GM19240 (cell line): Measurements from ENCODE around the gene ACBD4.
"Not testable (repeated sequence)": the region's sequence is repeated elsewhere in the genome, so short reads cannot be mapped to it uniquely, and the experiment has no call there.

Experiments
- DNase-seq: peaks from one replicate; pipeline ENCODE4 v3.0.0; 2011; ENCODE audit warnings: low spot score; ENCODE audit not compliant: insufficient read length

Gene ACBD4

DNA sequence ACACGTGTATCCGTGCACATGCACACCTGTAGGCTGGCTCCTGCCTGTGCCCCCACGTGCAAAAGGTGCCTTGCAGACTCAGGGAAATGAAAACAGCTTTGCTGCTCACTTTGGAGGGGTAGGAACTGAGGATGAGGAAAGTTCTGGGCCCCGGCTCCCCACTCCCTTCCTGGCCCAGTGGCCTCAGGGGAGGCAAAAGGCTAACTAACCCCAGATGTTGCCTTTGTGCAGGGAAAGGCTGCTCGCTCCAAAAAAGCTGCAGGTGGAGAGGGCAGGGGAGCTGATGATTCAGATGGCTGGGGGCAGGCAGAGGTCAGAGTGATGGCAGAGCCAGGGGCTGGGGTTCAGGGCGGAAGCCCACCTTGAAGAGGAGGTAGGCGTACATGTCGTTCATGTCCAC is 15.5 kb upstream of the ACBD4 start:
- DNase-seq, result no peak

DNA sequence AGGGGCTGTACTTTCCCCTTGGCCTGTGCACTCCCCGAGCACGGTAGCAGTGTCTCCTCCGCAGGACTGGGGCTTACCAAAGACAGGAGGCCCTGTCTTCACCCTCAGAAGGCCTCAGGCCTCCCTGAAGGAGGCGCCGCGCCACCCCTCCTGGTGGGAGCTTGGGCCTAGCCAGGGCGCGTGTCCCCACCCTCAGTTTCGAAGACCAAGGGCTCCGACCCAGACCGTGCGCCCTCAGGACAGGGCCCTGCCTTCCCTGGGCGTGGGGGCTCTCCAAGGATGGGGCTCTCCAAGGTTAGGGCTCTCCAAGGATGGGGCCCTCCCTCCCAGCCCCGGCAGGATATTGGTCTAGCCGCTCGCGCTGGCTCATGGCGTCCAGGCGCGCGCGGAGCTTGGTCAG is 14.9 kb upstream of the ACBD4 start:
- no peak for DNase-seq

DNA sequence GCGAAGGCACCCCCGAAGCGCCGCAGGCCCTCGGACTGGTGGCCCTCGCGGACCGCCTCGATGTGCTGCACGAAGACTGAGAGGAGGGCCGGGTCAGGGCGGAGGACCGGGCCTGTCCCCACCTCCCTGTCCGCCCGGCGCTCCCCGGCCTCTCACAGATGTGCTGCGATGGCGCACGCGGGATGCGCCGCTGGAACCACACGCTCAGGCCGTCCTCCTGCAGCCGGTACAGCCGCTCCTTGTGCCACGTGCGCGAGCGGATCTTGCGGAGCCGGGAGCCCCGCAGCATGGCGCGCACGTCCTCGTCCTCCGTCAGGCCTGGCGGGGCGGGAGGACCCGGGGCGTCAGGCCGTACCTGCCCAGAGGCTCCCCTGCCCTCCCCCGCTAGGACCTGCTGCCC is 14.4 kb upstream of the ACBD4 start:
- DNase-seq, result no peak

DNA sequence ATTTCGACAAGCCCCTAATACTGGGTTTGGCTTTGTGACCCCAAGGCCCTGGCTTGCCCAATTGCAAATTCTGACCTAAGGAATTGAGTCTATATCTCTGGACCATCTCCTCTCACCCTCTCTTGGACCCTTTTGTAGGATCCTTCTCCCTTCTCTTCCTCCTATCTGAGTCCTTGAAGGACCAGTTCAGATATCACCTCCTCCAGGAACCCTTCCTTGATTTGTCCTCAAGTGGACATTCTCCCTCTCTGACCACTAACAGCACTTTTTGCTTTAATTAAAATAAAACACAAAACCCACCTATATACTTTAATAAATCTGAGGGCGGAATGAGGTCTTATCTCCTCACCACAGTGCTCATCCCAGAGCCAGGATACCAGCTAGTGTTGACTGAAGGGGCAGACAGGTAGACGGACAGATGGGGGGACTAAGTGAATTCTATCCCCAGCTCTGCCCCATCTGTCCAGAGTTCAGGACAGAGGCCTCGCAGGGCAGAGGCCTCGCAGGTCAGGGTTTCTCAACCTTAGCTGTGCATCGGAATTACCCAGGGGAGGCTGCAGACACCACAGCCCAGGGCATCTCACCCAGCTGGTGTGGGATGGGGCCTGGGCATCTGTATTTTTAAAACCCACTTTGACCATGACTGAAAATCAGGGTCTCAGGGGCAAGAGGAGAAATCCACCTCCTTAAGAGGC is 12.3 kb upstream of the ACBD4 start:
- no peak for DNase-seq

DNA sequence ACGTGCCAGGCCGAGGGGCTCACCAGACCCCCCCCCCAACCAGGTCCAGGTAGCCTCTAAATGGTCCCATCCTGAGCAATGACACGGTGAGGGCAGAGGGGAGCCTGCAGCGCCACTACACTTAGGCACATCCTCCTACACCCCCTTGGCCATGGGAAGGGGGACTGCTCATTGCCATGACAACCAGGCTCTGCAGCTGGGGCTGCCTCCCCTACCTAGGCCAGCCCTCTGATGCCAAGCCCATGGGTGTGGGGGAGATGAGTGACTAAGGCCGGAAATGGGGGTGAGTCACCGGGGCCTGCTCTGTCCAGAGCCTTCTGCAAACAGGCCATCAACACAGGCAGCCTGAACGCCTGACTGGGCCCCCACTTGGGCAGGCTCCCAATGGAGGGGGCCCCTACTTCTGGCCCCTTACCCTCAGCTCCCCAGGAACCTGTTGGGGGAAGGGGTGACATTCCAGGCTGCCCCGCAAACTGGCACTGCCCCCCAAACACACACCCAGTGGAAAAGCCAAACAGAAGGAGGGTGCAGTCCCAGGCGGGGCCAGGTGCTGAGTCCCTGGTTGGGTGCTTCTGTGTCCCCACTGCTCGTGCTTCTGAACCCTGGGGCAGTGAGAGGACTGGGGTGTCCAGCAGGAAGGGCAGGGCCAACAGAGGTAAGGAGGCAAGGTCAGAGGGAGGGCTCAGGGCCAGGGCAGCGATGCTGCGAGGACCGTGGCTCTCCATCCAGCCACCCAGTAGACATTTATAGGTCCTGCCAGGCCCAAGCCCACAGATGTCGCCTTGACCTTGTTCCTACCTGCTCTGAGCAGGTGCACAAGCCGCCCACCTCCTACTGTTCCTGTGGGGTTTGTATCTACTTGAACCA is 11.3 kb upstream of the ACBD4 start:
- DNase-seq, result no peak

DNA sequence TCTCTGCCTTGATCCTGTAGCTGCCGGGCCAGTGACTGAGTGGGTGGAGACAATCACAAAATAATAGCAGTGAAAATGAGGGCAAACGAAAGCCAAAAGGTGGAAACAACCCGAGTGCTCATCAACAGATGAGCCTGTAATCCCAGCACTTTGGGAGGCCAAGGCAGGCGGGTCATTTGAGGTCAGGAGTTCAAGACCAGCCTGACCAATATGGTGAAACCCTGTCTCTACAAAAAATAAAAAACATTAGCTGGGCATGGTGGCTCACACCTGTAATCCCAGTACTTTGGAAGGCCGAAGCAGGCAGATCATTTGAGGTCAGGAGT is 10.7 kb upstream of the ACBD4 start:
- DNase-seq, result not testable (repeated sequence)

DNA sequence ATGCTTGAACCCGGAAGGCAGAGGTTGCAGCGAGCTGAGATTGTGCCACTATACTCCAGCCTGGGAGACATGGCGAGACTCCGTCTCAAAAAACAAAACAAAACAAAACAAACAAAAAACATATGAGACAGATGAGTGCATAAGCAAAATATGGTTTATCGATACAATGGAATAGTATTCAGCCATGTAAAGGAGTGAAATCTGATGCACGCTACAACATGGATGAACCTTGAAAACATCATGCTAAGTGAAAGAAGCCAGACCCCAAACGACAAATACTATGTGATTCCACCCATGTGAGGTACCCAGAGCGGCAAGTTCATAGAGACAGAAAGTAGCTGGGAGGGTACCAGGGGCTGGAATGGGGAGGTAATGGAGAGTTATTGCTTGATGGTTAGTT is 10.0 kb upstream of the ACBD4 start:
- DNase-seq, result no peak

DNA sequence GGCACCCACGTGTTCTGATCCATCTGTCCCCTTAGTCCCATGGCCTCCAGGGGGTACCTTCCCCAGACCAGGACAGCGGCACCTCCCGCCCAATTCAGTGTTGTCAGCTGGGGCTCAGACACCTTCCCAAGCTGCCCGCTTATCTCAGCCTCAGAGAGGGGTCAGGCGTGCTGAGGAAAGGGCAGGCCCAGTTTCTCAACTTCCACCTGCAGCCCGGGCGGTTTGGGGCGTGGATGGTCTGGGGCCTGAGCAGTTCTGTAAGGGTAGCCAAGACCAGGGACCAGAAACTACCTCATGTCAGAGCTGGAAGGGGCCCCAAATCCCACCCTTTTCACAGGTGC is 8.3 kb upstream of the ACBD4 start:
- no peak for DNase-seq

DNA sequence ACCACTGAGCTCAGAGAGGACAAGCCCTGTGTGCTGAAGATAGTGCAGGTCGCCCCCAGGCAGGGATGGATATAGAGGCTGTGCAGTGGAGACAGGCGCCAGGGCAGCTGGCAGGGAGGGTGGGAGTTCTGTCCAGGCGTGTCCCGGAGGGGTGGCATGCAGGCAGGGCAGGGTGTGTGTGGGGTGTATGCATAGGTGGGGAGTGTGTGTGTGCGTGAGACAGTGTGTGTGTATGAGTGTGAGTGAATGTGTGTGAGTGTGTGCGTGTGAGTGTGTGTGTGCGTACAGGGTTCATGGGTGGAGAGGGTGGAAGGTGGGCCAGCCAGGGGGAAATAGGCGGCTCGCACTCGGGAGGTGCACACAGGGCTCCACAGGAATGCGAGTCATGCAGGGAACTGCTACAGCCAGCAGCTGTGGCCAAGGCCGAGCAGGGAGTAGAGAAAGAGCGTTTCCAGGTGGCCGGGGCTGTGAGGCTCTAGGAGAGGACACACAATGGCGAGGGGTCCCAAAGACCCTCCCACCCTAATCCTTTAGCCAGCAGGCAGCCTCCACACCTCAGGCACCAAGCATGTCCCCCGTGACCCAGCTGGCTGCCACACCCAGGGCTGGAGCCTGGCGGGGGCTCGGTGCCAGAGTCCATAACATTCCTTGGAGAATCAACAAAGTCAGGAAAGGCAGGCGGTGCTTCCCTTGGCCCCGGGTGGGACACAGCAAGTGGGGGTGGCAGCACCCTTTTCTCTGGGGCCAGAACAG is 7.8 kb upstream of the ACBD4 start:
- DNase-seq, result no peak

DNA sequence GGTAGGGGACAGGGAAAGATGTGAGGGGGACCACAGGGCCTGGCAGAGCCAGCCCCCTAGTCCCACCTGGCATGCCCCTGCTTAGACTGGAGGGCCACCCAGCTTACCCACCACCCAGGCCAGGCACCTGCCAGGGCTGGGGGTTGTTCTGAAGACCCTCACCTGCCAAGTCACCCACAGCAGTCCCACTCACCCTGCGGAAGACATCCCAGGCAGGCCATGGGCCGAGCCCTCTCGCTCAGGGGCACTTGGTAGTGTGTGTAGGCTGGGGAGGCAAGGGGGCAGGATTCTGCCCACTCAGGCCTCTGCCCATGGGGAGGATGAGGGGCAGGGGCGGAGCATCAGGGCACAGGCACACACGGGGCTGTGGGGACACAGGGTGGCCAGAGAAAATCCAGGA is 7.2 kb upstream of the ACBD4 start:
- DNase-seq, result no peak

DNA sequence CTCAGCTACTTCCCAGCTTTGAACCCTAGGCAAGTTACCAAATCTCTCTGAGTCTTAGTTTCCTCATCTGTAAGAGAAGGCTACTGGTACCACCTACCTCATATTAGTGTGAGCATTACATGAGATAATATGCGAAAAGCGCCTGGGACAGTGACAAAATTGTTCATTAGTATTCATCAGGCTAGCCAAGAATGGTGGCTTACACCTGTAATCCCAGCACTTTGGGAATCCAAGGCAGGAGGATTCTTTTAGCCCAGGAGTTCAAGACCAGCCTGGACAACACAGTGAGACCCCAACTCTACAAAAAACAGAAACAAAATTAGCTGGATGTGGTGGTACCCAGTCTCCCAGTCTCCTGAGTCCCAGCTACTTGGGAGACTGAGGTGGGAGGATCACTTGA is 6.5 kb upstream of the ACBD4 start:
- DNase-seq, result no peak

DNA sequence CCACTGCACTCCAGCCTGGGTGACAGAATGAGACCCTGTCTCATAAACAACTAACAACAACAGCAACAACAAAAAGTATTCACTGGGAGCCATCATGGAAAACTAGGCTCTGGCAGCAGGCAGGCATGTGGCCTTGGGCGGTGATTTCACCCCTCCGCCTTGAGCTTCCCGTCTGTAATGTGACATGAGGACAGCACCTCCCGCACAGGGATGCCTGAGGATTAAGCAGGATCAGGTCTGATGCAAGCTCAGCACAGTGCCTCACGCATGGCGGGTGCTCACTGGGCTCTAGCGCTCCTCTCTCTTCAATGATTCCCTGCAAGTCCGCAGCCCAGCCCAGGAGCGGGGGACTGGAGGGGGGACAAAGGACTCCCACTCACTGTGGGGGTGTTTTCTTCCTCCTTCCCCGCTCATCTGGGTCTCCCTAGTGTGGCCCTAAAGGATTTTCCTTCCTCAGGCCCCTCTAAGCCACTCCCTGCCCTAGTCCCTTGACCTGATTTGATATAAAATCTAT is 6.0 kb upstream of the ACBD4 start:
- no peak for DNase-seq

DNA sequence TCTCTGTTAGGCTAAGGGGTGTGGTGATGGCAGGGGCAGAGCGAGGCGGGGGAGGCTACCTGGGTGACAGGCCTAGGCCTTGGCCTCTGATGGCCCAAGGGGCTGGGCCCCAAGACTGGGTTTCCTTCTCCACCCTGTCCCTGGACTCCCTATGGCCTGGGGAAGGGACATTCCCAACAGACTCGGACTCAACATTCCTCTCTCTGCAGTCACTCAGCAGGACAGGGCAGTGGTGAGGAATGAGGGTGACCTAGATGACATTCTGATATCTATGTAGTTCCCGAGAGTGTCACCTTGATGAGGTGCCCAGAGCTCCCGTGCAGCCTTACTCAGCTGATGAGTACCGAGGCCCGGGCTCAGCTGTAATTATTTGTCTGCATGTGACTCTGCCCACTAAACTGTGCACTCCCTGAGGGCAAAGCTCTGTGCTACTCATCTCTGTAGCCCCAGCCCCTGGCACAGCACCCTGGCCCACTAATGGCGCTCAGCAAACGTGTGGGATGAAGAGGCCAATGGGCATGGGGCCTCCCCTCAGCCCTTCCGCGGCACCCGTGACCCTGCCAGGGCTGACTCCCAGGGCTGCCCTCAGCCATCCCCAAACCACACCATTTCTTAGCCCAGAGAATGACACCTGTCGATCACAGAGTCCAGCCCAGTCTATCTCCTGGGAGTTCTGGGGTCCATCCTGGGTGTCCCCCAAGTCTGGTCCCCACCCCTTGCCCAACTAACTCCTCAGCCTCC is 5.4 kb upstream of the ACBD4 start:
- no peak for DNase-seq

DNA sequence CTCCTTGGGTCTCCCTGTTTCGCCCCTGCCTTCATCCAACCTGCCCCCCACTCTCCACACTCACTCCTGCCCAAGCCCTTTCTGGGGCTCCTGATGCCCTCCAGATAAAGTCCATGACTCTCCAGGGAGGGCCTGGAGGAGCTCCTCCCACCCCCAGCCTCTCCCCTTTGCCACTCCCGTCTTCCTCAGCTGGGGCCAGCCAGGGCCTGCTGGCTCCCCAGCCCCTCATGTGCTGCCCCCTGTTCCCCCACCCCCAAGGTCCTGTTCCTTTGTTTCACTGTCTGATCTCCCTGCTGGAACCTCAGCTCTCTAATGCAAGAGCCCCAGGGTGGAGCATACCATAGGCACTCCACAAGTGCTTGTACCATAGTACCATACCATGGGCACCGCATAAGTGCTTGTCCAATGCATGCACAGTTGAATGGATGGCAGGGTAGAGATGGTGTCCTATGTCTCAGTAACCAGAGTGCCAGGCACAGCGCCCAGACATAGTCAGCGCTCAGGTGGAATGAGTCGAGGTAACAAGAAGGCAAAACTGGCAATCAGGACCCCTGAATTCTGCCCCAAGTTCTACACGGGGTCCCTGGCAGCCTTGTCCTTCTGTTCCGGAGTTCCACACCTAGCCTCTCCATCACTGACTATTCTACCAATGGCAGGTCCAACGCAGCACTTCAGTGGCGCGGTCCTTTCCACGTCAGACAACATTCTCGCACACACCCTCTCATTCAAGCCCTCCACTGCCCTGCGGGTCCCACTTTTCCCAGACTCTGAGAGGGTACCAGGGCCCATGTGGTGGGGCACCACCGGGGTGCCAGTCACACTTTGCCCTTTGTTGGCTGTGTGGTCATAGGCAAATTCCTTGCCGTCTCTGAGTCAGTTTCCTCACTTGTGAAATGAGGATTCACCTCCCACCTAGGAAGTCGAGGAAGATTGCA is 4.5 kb upstream of the ACBD4 start:
- no peak for DNase-seq

DNA sequence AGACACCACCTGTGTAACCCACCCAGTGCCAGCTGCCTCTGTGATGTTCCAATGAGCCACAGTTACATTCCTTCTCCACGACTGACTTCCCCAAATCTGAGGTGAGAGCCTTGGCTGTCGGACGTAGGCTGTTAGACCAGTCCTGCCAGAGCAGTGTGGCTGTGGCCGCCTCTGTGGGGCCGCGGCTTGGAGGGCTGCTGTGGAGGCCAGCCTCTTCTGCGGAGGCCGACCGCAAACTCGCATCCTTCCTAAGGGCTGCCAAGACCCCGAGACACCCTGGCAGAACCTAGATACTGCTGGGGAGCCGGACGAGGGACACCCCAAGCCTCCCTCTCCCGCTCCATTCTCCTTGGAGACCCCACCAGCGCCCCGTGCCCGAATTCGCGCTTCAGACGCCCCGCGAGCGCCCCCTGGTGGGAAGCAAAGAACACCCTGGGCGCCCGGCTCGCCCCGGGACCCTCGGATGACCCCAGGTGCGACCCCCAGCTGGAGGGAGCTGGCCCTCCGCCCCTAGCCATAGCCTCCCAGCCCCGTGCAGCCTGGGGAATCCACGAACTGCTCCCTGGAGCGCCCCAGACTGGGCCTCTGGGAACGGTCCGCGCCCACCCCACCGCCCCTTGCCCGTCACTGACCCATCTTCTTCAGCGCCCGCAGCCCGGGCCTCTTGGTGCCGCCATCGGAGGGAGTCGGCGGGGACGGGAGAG is 3.7 kb upstream of the ACBD4 start:
- DNase-seq, result no peak

DNA sequence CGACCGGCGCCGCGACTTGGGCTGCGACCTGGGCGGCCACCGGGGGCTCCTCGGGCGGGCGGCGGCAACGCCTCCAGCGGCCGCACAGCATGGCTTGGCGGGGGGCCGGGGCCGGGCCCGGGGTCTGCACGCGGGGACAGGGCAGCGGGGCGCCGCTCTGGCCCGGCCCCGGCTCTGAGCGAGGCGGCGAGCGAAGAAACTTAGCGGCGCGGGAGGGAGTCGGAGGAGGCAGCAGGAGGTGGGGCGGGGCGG is 3.2 kb upstream of the ACBD4 start, which contains the start of gene PLCD3:
Gene PLCD3, minus strand, starts transcription at position 196 of the 252 bp plus-strand sequence. Its CDS starts 105 bp downstream, at position 91.
- DNase-seq, result no peak

DNA sequence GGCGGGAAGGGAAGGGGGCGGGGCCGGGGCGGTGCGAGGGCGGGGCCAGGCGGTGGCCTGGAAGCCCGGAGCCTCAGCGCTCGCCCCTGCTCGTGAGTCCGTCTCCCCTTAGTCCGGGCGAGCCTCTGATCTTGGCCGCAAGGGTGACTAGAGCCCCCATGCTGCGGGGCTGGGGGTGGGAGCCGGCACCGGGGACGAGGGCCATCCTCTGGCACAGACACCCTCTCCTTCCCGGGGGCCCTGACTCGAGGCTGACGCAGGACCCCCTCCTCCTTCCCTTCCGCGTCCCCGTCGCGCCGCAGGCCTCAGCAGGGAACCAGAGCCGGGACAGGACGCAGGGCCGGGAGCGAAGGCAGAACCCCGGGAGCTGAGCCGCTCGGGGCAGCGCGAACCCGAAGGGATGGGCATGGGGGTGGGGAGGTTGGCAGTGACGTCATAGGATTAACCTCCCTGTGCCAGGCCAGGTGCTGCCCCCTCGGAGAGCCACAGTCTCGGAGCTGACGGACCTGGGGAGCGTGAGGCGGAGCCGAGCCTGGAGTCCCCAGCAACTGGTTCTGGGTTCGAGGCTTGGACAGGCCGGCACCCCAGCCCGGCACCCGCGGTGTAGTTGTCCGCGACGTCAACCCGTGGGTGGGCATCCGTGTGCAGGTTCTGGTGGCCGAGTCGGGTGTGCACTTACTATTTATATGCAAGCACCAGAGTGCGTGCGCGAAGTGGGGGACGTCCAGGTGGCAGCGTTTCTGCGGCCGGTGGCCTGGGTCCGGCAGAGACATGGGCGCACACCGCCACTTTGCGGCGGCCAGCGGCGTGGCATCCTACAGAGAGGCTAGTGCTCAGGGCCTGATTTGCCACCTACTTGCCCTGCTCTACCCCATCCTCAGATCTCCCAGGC is 2.7 kb upstream of the ACBD4 start:
- peak; percentile 86 for DNase-seq

DNA sequence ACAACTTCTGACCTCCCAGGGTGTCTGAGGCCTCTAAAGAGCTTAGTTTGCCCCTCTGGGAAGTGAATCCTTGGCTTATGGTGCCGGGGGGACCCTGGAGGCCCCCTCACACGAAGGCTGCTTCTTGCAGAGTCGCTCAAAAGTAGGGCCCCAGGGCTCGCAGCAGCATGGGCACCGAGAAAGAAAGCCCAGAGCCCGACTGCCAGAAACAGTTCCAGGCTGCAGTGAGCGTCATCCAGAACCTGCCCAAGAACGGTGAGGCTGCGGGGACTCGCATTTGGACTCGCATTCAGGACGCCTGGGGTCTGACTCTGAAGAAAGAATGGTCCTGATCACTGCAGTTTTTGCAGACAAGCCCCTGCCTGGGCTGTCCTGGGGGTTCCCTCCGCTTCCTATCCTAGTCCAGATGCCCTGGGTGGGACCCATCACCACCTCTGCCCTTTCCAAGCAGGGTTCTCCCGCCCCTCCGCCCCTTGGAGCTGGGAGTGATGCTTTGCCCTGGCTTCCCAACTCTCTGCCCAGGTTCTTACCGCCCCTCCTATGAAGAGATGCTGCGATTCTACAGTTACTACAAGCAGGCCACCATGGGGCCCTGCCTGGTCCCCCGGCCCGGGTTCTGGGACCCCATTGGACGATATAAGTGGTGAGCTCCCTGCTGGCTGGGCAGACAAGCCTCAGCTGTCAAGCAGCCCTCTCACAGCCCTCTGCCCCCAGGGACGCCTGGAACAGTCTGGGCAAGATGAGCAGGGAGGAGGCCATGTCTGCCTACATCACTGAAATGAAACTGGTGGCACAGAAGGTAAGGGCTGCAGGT is 698 bp downstream of the ACBD4 start:
- DNase-seq, result no peak
